K562 (cell line): Measurements from ENCODE around the gene PLEKHN1. TPM values are rescaled to one million over a fixed set of nuclear protein-coding genes. Genes with fewer than 3 reads are reported as not detected.
A peak's percentile ranks its signal among the peaks of the same experiment; 100 is the strongest.

ENCODE experiments used
- AFF1 ChIP-seq, 2 experiments: fragments of 450-650 bp; IDR thresholded peaks; 2 replicates each; pipeline ENCODE4 v1.6.1; 2018; ENCODE audit warnings: mild to moderate bottlenecking in 2 of 2, low read depth in 1 of 2; ENCODE audit not compliant: partially characterized antibody in 2 of 2
- BRCA1 ChIP-seq, 2 experiments: fragments of 450-650 bp in 1 of 2; sonication (generic) in 1 of 2; formaldehyde crosslinking in 1 of 2; IDR thresholded peaks; 2 replicates each; pipeline versions ENCODE4 v1.5.0 to v1.6.1; 2017 to 2020; ENCODE audit warnings: mild to moderate bottlenecking in 1 of 2, missing genetic modification reagents in 1 of 2
- CC2D1A ChIP-seq: fragments of 450-650 bp; IDR thresholded peaks from 2 replicates; pipeline ENCODE4 v1.6.1; 2017; ENCODE audit warnings: mild to moderate bottlenecking
- CGGBP1 ChIP-seq: fragments of 250-450 bp; sonication (Bioruptor Pico); IDR thresholded peaks from 2 replicates; pipeline ENCODE4 v1.9.0; 2021; ENCODE audit warnings: mild to moderate bottlenecking
- E2F8 ChIP-seq: fragments of 450-650 bp; IDR thresholded peaks from 2 replicates; pipeline ENCODE4 v1.7.1; 2018; ENCODE audit warnings: mild to moderate bottlenecking, low read depth; ENCODE audit not compliant: partially characterized antibody
- MAZ ChIP-seq, 2 experiments: fragments of 450-650 bp in 1 of 2; sonication (generic) in 1 of 2; formaldehyde crosslinking; IDR thresholded peaks in 1 of 2; conservative IDR thresholded peaks in 1 of 2; 2 replicates each; pipeline versions ENCODE4 v1.4.0 to v1.5.0; 2020; ENCODE audit warnings: mild to moderate bottlenecking in 1 of 2, missing genetic modification reagents in 1 of 2
- MIER1 ChIP-seq: fragments of 450-650 bp; IDR thresholded peaks from 2 replicates; pipeline ENCODE4 v1.6.1; 2016; ENCODE audit warnings: antibody characterized with exemption, mild to moderate bottlenecking, low read depth
- NCOR1 ChIP-seq: fragments of 450-650 bp; IDR thresholded peaks from 2 replicates; pipeline ENCODE4 v1.6.1; 2016; ENCODE audit warnings: mild to moderate bottlenecking, moderate library complexity
- TFAP4 ChIP-seq: sonication (generic); formaldehyde crosslinking; IDR thresholded peaks from 2 replicates; pipeline ENCODE4 v1.8.0; 2022; ENCODE audit warnings: missing genetic modification reagents, mild to moderate bottlenecking, moderate library complexity, borderline replicate concordance
- ZBTB2 ChIP-seq: fragments of 450-650 bp; IDR thresholded peaks from 2 replicates; pipeline ENCODE4 v1.6.1; 2016; ENCODE audit warnings: antibody characterized with exemption
- ZNF76 ChIP-seq: fragments of 250-450 bp; sonication (Bioruptor Pico); IDR thresholded peaks from 2 replicates; pipeline ENCODE4 v1.4.0; 2020; ENCODE audit warnings: mild to moderate bottlenecking, moderate library complexity, borderline replicate concordance
- polyA plus RNA-seq, 8 experiments: library from polyadenylated mRNA; depleted of rRNA in 4 of 8; stranded (reverse) in 5 of 8; unstranded in 3 of 8; fragments of >200 nt; fragmentation: Nextera tagmentation in 2 of 8; fragmentation: Illumina TruSeq in 1 of 8; extraction: Ambion mirVana in 2 of 8; extraction: Trizol in 1 of 8; gene quantifications; 2 replicates each; pipeline versions ENCODE4 v1.2.1 to v1.2.3, GENCODE V29; 2011 to 2014; ENCODE audit warnings: inconsistent platforms in 1 of 8, missing spikeins in 1 of 8
- total RNA-seq, 7 experiments: library from RNA; depleted of rRNA in 6 of 7; stranded (reverse); fragments of >200 nt in 6 of 7; fragmentation: Illumina TruSeq in 2 of 7; extraction: Trizol in 2 of 7; gene quantifications; 2 replicates each; pipeline versions ENCODE4 v1.2.1 to v1.2.3, GENCODE V29; 2011 to 2021; ENCODE audit warnings: low replicate concordance in 1 of 7

The PLEKHN1 gene
- total and polyA plus RNA-seq, 9 of the 15 experiments (the other 6 are each of a cell fraction or from before 2014, with no cell fraction given) = 0.07 to 1.5 (median 0.13) TPM; not detected in 2

GRCh38 chr1:1013105-1013921 lies 47.0 kb downstream of the PLEKHN1 start, which contains the start of gene ISG15 (continued):
- TF ChIP-seq ZBTB2 = 0 out of 2 replicates have a peak, but pooled peaks have one; percentile 43
- no peak for TF ChIP-seq CGGBP1
- peak; percentile 37 for TF ChIP-seq E2F8
- TF ChIP-seq NCOR1 = peak; percentile 55
- TF ChIP-seq MAZ (CRISPR knock-in tag; conservative IDR thresholded peaks at IDR 0.05 in 1 of 2, IDR thresholded peaks at IDR 0.05 in 1 of 2) = peak; percentile 14 to 67; a peak in 2 of 4 replicates
- TF ChIP-seq TFAP4 (CRISPR knock-in tag) = peak; percentile 79; the same call in 1 of the 2 replicates
- no peak for TF ChIP-seq CC2D1A
- TF ChIP-seq ZNF76 (CRISPR knock-in tag) = no peak
- no peak for TF ChIP-seq AFF1 (IDR thresholded peaks at IDR 0.05; ENCODE audit: low read depth in 1 of 2, partially characterized antibody in 2 of 2)
- no peak for TF ChIP-seq BRCA1 (IDR thresholded peaks at IDR 0.05)
- no peak for TF ChIP-seq BRCA1 (CRISPR knock-in tag; IDR thresholded peaks at IDR 0.05)
- TF ChIP-seq MIER1 = no peak
